Measurements from ENCODE around the gene CHRDL2.

The CHRDL2 gene, protein sequence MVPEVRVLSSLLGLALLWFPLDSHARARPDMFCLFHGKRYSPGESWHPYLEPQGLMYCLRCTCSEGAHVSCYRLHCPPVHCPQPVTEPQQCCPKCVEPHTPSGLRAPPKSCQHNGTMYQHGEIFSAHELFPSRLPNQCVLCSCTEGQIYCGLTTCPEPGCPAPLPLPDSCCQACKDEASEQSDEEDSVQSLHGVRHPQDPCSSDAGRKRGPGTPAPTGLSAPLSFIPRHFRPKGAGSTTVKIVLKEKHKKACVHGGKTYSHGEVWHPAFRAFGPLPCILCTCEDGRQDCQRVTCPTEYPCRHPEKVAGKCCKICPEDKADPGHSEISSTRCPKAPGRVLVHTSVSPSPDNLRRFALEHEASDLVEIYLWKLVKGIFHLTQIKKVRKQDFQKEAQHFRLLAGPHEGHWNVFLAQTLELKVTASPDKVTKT

DNA sequence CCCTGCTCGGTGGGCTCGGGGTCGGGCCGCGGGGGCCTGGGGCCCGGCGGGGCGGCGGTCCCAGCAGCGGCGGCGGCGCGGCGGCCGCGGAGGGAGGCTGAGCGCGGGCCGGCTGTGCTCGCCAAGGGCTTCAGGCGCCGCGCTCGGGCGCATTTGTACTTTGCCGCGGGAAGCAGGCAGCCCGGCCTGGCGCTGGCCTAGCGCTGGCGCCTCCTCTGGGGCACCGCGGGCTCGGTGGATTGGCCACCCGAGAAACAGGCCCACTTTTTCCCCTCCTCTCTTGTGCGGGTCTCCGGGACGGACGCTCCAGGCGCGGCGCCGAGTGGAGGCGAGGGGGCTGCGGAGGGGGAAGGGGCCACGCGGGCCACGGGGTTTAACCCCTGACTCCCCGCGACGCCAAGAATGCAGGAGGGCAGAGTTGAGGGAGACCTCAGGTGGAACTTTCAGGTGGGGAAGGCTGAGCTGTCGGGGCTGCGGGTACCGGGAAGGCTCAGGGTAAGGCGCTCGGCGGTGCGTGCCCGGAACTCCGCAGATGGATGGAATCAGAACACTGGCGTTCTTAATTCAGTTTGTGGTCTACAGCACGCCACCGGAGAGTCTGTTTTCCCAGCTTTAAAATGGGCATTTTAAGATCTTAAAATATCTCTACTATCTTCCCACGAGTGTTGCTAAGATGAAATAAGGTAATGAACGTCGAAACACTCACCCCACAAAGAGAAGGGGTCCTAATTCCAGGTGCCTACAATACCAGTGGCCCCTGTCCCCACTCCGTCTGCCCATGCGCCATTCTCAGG lies at the start of gene CHRDL2:
TSS of gene CHRDL2 (minus strand) at position 126 of the 794 bp plus-strand sequence. CDS start 538 bp downstream, outside the sequence.
- no peaks in the 10 kb centered on the region for H3K79me2 ChIP-seq (ENCODE audit: insufficient read depth, low read length)
- no peak within 1 kb of the TSS for H3K4me3 ChIP-seq (ENCODE audit: low read depth, low read length, poor library complexity, severe bottlenecking)
- H3K4me1 ChIP-seq (ENCODE audit: insufficient read depth, low read length, severe bottlenecking), result no peaks in the 10 kb centered on the region
- H3K36me3 ChIP-seq (ENCODE audit: insufficient read depth, low read length), result no peaks in the 10 kb centered on the region
- no peaks in the 10 kb centered on the region for H4K20me1 ChIP-seq (ENCODE audit: insufficient read depth, low read length)
- no peaks in the 10 kb centered on the region for H3K9me3 ChIP-seq (ENCODE audit: low read length)
- no peaks in the 10 kb centered on the region for H3F3A ChIP-seq (ENCODE audit: insufficient read depth, low read length)
- H3K27me3 ChIP-seq (ENCODE audit: insufficient read depth, low read length), result peaks cover 5% of the 10 kb centered on the region; the same call in 1 of the 2 replicates
- TF ChIP-seq, protein P1, sequence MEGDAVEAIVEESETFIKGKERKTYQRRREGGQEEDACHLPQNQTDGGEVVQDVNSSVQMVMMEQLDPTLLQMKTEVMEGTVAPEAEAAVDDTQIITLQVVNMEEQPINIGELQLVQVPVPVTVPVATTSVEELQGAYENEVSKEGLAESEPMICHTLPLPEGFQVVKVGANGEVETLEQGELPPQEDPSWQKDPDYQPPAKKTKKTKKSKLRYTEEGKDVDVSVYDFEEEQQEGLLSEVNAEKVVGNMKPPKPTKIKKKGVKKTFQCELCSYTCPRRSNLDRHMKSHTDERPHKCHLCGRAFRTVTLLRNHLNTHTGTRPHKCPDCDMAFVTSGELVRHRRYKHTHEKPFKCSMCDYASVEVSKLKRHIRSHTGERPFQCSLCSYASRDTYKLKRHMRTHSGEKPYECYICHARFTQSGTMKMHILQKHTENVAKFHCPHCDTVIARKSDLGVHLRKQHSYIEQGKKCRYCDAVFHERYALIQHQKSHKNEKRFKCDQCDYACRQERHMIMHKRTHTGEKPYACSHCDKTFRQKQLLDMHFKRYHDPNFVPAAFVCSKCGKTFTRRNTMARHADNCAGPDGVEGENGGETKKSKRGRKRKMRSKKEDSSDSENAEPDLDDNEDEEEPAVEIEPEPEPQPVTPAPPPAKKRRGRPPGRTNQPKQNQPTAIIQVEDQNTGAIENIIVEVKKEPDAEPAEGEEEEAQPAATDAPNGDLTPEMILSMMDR (IDR thresholded peaks at IDR 0.05; ENCODE audit: low read length), result no peak
- TF ChIP-seq EZH2 (IDR thresholded peaks at IDR 0.05; ENCODE audit: borderline replicate concordance, low read length), result no peak
- no peak within 1 kb of the TSS for H3K4me2 ChIP-seq (ENCODE audit: low read length)
- no peak within 1 kb of the TSS for H3K27ac ChIP-seq (ENCODE audit: low read depth, low read length, poor library complexity, severe bottlenecking)
- H3K9ac ChIP-seq (ENCODE audit: low read length), result no peak within 1 kb of the TSS
- no peak within 1 kb of the TSS for H2AFZ ChIP-seq (ENCODE audit: low read length)
- no peaks in the 10 kb centered on the region for H3K9me2 ChIP-seq (ENCODE audit: low read depth, low read length)

DNA sequence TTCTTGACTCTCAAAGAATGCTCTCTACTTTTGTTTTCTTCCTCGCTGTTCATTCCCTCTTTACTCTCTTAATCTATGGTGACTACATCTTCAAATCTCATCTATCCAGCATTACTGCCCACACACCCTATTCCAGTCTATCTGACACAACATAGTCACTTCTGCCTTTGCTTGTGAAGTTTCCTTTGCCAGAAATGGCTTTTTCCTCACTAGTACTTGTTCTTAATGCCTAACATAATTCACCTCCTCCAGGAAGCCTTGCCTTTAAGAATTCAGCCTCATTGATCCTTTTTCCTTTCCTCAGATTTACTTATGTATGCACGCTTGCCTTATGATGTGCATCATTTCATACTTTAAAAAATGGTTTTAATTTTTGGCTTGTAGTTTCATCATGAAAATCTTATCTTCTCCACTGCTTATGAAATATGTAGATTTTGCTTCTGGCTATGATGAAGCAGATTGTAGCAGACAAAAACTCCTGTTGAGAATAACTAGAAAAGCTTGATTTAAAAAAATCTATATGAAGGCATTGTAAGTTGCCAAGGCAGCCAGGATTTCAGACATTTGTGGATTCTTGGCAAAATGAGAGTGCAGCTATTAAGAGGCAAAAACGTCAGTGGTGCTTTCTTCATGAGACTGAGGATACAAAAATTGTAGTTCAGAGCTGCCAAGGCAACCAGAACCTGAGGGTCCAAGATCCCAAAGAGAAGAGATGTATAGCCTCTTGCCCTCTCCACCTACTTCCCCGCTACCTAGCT lies 49.2 kb upstream of the CHRDL2 start:
- TF ChIP-seq, protein P1 (IDR thresholded peaks at IDR 0.05; ENCODE audit: low read length), result no peak
- TF ChIP-seq EZH2 (IDR thresholded peaks at IDR 0.05; ENCODE audit: borderline replicate concordance, low read length), result no peak

DNA sequence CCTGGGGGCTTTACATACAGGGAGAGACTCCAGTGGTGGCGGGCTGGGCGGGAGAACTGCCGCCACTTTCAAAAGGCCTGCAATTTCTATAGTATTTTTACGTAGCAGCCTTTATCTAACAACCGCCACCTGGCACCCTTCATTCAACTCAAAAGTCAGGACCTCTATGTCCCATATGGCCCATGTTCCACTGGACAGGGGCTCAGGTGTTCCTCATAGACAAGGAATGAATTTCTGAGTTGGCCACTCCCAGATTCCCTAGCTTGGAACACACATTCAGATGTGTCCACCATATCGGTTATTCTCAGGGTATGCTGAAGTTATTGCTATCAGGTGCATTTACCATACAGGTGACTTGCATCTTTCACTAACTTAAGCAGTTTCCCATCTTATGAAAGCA lies 47.4 kb upstream of the CHRDL2 start:
- Histone ChIP-seq H2AFZ (ENCODE audit: low read length) (no peak overlapping the region), H3K79me2 (ENCODE audit: insufficient read depth, low read length) (peaks cover 64% of the 10 kb centered on the region)

More for the DNA sequence above, 49.2 kb upstream of the CHRDL2 start:
- no peaks in the 10 kb centered on the region for H3K27me3 ChIP-seq (ENCODE audit: insufficient read depth, low read length)
- H3K4me1 ChIP-seq (ENCODE audit: insufficient read depth, low read length, severe bottlenecking), result peaks cover 53% of the 10 kb centered on the region
- H3K9me3 ChIP-seq (ENCODE audit: low read length), result no peaks in the 10 kb centered on the region
- H3K9me2 ChIP-seq (ENCODE audit: low read depth, low read length), result no peaks in the 10 kb centered on the region
- no peak overlapping the region for H3K4me2 ChIP-seq (ENCODE audit: low read length)
- no peak overlapping the region for H2AFZ ChIP-seq (ENCODE audit: low read length)
- no peak overlapping the region for H3K4me3 ChIP-seq (ENCODE audit: low read depth, low read length, poor library complexity, severe bottlenecking)
- H3K27ac ChIP-seq (ENCODE audit: low read depth, low read length, poor library complexity, severe bottlenecking), result no peak overlapping the region
- H3F3A ChIP-seq (ENCODE audit: insufficient read depth, low read length), result no peaks in the 10 kb centered on the region
- no peak overlapping the region; the same call in 1 of the 2 replicates for H3K9ac ChIP-seq (ENCODE audit: low read length)
- peaks cover 65% of the 10 kb centered on the region for H3K79me2 ChIP-seq (ENCODE audit: insufficient read depth, low read length)
- no peaks in the 10 kb centered on the region for H4K20me1 ChIP-seq (ENCODE audit: insufficient read depth, low read length)
- peaks cover 11% of the 10 kb centered on the region; the same call in 1 of the 2 replicates for H3K36me3 ChIP-seq (ENCODE audit: insufficient read depth, low read length)

More for the DNA sequence above, 47.4 kb upstream of the CHRDL2 start:
- Histone ChIP-seq H4K20me1 (ENCODE audit: insufficient read depth, low read length) (no peaks in the 10 kb centered on the region), H3K9me2 (ENCODE audit: low read depth, low read length) (no peaks in the 10 kb centered on the region), H3K27me3 (ENCODE audit: insufficient read depth, low read length) (no peaks in the 10 kb centered on the region), H3K4me3 (ENCODE audit: low read depth, low read length, poor library complexity, severe bottlenecking) (no peak overlapping the region), H3K27ac (ENCODE audit: low read depth, low read length, poor library complexity, severe bottlenecking) (no peak overlapping the region), H3K4me1 (ENCODE audit: insufficient read depth, low read length, severe bottlenecking) (peaks cover 40% of the 10 kb centered on the region), H3K9me3 (ENCODE audit: low read length) (no peaks in the 10 kb centered on the region), H3K9ac (ENCODE audit: low read length) (no peak overlapping the region), H3K36me3 (ENCODE audit: insufficient read depth, low read length) (peaks cover 17% of the 10 kb centered on the region; the same call in 1 of the 2 replicates), H3K4me2 (ENCODE audit: low read length) (no peak overlapping the region), H3F3A (ENCODE audit: insufficient read depth, low read length) (no peaks in the 10 kb centered on the region)
- no peak for TF ChIP-seq EZH2 (IDR thresholded peaks at IDR 0.05; ENCODE audit: borderline replicate concordance, low read length)
- TF ChIP-seq, protein P1 (IDR thresholded peaks at IDR 0.05; ENCODE audit: low read length), result no peak

Measured in OCI-LY1 (cell line).